Stimulated activated effector memory CD8-positive, alpha-beta T cell treated with anti-CD3 and anti-CD28 coated beads, Interleukin-12 subunit alpha, Interleukin-12 subunit beta, amount 100 ng/mL, for 72 hours (primary cell): ENCODE data around the gene LONP2.
"Not testable (repeated sequence)": the region's sequence is repeated elsewhere in the genome, so short reads cannot be mapped to it uniquely, and the experiment has no call there.

ENCODE experiments used
- ATAC-seq: fragments of 150-1000 bp; cut with Tn5 transposase; 2 replicates; pipeline ENCODE4 v1.10.0; 2021
- DNase-seq, 2 donors: peaks; one replicate each; pipeline ENCODE4 v3.0.0; 2021 to 2022; ENCODE audit warnings: low spot score in 2 of 2
- H3K27ac Mint-ChIP-seq: one replicate; pipeline ENCODE4 v1.8.0; 2022; ENCODE audit warnings: mild to moderate bottlenecking, mixed read lengths
- H3K36me3 Mint-ChIP-seq: one replicate; pipeline ENCODE4 v1.8.0; 2022; ENCODE audit warnings: mild to moderate bottlenecking, mixed read lengths
- H3K4me1 Mint-ChIP-seq: one replicate; pipeline ENCODE4 v1.8.0; 2022; ENCODE audit warnings: mixed read lengths
- H3K4me3 Mint-ChIP-seq: one replicate; pipeline ENCODE4 v1.8.0; 2022; ENCODE audit warnings: mild to moderate bottlenecking, mixed read lengths
- H3K9me3 Mint-ChIP-seq: one replicate; pipeline ENCODE4 v1.8.0; 2022; ENCODE audit warnings: mixed read lengths

Gene LONP2

GRCh38 chr16:48294724-48295123 lies 50.6 kb downstream of the LONP2 start:
- no peak overlapping the region for H3K27ac Mint-ChIP-seq
- ATAC-seq (no peak), DNase-seq (no peak)
- H3K36me3 Mint-ChIP-seq = peaks cover 61% of the 10 kb centered on the region
- no peak overlapping the region for H3K4me3 Mint-ChIP-seq
- no peaks in the 10 kb centered on the region for H3K4me1 Mint-ChIP-seq
- no peaks in the 10 kb centered on the region for H3K9me3 Mint-ChIP-seq

DNA sequence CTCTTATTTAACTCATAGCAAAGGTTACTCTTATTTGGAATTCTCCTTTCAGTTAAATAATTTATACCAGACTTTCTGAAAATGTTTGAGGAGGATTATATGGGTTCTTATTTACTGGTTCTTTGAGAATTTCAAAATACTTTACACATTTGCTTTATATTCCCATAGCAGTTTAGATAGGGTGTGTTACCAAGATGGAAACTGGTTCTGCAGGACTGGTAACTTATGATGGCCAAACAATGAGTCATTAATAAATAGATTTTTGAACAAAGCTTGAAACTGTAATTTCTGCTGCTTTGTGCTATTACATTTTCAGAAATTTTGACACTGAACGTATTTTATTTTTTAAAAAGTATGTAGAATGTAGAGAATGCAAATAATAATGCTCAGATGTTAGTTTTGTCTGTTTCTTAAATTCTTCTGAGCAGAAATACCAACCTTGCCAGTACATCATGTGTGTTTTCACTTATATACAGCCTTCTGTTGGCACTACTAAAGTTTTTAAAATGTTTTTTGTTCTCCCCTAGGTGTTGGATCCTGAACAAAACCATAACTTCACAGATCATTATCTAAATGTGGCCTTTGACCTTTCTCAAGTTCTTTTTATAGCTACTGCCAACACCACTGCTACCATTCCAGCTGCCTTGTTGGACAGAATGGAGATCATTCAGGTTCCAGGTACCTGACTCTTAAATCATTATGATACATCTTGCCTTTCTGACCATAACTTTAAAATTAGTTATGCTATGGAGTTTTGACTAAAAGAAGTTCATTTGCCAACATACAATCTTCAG lies 51.6 kb downstream of the LONP2 start:
- H3K27ac Mint-ChIP-seq = no peak overlapping the region
- H3K4me3 Mint-ChIP-seq = no peak overlapping the region
- H3K9me3 Mint-ChIP-seq = no peaks in the 10 kb centered on the region
- H3K4me1 Mint-ChIP-seq = no peaks in the 10 kb centered on the region
- ATAC-seq (no peak), DNase-seq (no peak)
- peaks cover 62% of the 10 kb centered on the region for H3K36me3 Mint-ChIP-seq

GRCh38 chr16:48299471-48299870 lies 55.4 kb downstream of the LONP2 start:
- H3K27ac Mint-ChIP-seq = no peak overlapping the region
- ATAC-seq (no peak), DNase-seq (no peak)
- H3K4me1 Mint-ChIP-seq = no peaks in the 10 kb centered on the region
- H3K9me3 Mint-ChIP-seq = no peaks in the 10 kb centered on the region
- H3K4me3 Mint-ChIP-seq = no peak overlapping the region
- H3K36me3 Mint-ChIP-seq = peaks cover 83% of the 10 kb centered on the region

GRCh38 chr16:48300391-48300856 lies 56.3 kb downstream of the LONP2 start:
- DNase-seq (no peak), ATAC-seq (no peak)
- H3K4me1 Mint-ChIP-seq = no peaks in the 10 kb centered on the region
- peaks cover 92% of the 10 kb centered on the region for H3K36me3 Mint-ChIP-seq
- H3K27ac Mint-ChIP-seq = peak overlapping the region; percentile 60
- H3K9me3 Mint-ChIP-seq = no peaks in the 10 kb centered on the region
- H3K4me3 Mint-ChIP-seq = no peak overlapping the region

DNA sequence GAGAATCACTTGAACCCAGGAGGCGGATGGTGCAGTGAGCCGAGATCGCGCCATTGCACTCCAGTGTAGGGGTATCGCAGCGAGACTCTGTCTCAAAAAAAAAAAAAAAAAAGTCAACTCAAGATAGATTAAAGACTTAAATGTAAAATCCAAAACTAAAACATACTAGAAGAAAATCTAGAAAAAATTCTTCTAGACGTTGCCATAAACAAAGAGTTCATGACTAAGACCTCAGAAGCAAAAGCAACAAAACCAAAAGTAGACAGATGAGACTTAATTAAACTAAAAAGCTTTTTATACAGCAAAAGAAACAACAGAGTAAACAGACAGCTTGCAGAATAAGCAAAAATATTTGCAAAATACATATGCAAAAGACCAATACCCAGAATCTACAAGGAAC lies 64.4 kb downstream of the LONP2 start:
- Mint-ChIP-seq H3K36me3 (peaks cover 66% of the 10 kb centered on the region), H3K4me3 (no peak overlapping the region), H3K4me1 (peaks cover 5% of the 10 kb centered on the region), H3K27ac (no peak overlapping the region), H3K9me3 (peaks cover 19% of the 10 kb centered on the region)
- DNase-seq (no peak), ATAC-seq (no peak)

GRCh38 chr16:48310908-48311641 lies 67.0 kb downstream of the LONP2 start:
- ATAC-seq = no peak
- peaks cover 19% of the 10 kb centered on the region for H3K9me3 Mint-ChIP-seq

DNA sequence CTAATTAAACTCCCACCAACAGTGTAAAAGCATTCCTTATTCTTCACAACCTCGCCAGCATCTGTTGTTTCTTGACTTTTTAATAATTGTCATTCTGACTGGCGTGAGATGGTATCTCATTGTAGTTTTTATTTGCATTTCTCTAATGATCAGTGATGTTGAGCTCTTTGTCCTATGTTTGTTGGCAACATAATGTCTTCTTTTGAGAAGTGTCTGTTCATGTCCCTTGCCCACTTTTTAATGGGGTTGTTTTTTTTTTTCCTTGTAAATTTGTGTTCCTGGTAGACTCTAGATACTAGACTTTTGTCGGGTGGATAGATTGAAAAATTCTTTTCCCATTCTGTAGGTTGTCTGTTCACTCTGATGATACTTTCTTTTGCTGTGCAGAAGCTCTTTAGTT lies 69.8 kb downstream of the LONP2 start:
- peaks cover 34% of the 10 kb centered on the region for H3K36me3 Mint-ChIP-seq
- not testable (repeated sequence) for DNase-seq, H3K4me3 Mint-ChIP-seq, ATAC-seq, H3K27ac Mint-ChIP-seq
- H3K4me1 Mint-ChIP-seq = peaks cover 30% of the 10 kb centered on the region
- peaks cover 11% of the 10 kb centered on the region for H3K9me3 Mint-ChIP-seq

More at GRCh38 chr16:48310908-48311641, 67.0 kb downstream of the LONP2 start:
- no peak overlapping the region for H3K4me3 Mint-ChIP-seq
- peaks cover 54% of the 10 kb centered on the region for H3K36me3 Mint-ChIP-seq
- no peak overlapping the region for H3K27ac Mint-ChIP-seq
- DNase-seq = no peak
- peaks cover 17% of the 10 kb centered on the region for H3K4me1 Mint-ChIP-seq

- ATAC-seq = no peak
- H3K4me1 Mint-ChIP-seq = peaks cover 32% of the 10 kb centered on the region
- peaks cover 21% of the 10 kb centered on the region for H3K36me3 Mint-ChIP-seq
- H3K9me3 Mint-ChIP-seq = peaks cover 5% of the 10 kb centered on the region
- H3K4me3 Mint-ChIP-seq = no peak overlapping the region
- H3K27ac Mint-ChIP-seq = no peak overlapping the region
- no peak for DNase-seq
These were observed 72.9 kb downstream of the LONP2 start for GRCh38 chr16:48317026-48317425.

DNA sequence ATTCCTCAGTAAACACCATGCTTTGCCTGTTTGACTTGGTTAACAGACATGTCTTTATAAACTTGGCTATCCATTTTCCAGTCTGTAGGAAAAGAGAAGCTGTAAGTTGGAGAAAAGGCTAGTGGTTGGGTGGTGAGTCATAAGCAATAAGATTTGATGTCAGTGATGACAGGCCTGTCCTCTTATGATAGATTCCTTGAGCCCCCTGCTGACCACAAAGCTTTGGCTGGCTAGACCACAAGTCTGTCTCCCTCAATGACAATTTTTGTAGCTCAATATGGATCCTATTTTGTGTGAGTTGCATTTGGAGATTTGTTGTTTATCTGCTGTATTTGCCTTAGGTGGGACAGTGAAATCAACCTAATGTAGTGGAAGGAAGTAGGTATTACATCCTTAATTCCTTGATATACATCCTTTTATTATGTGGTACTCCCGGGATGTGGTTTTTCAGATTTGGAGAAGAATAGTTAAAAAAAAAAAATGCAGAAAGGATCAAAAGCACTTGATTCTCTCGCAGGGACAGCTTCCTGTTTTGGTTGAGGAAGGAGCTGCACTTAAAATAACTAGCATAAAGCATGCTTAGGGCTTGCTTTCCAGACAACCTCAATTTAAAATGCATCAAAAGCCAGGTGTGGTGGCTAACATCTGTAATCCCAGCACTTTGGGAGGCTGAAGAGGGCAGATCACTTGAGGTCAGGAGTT lies 73.7 kb downstream of the LONP2 start:
- DNase-seq (peak in 1 of 2 donors; percentile 54), ATAC-seq (peak; percentile 89)
- peaks cover 24% of the 10 kb centered on the region for H3K36me3 Mint-ChIP-seq
- H3K27ac Mint-ChIP-seq = no peak overlapping the region
- H3K4me3 Mint-ChIP-seq = no peak overlapping the region
- peaks cover 27% of the 10 kb centered on the region for H3K4me1 Mint-ChIP-seq
- no peaks in the 10 kb centered on the region for H3K9me3 Mint-ChIP-seq

DNA sequence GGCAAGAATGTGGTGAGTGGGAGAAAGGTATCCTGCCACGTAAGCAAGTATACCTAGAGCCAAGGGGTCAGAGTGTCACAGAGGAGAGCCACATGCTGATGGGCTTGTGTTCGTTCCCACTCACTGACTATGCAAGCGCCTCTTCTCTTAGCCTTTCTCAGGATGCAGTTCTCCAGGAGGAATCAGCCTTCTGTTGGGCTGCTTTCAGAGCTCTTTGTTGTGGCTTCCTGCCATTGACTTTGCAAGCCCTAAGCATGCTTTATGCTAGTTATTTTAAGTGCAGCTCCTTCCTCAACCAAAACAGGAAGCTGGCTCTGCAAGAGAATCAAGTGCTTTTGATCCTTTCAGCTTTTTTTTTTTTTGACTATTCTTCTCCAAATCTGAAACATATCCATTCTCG lies 74.5 kb downstream of the LONP2 start:
- Mint-ChIP-seq H3K36me3 (peaks cover 30% of the 10 kb centered on the region), H3K4me1 (peaks cover 27% of the 10 kb centered on the region), H3K27ac (no peak overlapping the region), H3K9me3 (no peaks in the 10 kb centered on the region), H3K4me3 (no peak overlapping the region)
- ATAC-seq (peak; percentile 39), DNase-seq (peak in 1 of 2 donors; percentile 54)

DNA sequence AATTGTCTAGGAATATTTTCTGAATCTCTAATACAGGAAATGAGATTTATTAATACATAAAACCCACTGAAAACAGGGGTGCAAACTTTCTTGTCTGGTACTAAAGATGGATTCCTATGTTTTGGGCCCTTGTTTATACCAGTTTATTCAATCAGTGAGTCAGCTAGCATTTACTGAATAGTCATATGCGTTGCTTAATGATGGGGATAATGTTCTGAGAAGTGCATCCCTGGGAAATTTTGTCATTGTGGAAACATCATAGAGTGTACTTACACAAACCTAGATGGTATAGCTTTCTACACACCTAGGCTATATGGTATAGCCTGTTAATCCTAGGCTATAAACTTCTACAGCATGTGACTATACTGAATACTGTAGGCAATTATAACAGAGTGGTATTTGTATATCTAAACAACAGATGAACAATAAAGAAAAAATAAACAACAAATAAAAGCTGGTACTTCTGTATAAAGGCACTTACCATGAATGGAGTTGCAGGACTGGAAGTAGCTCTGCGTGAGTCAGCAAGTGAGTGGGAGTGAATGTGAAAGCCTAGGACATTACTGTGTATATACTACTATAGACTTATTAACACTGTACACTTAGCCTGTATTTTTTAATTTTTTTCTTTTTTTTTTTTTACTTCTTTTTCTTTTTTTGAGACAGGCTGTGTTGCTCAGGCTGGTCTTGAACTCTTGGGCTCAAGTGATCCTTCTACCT lies 77.4 kb downstream of the LONP2 start:
- Mint-ChIP-seq H3K9me3 (no peaks in the 10 kb centered on the region), H3K36me3 (peaks cover 22% of the 10 kb centered on the region), H3K4me3 (no peak overlapping the region), H3K27ac (no peak overlapping the region), H3K4me1 (peaks cover 22% of the 10 kb centered on the region)
- DNase-seq (no peak), ATAC-seq (peak; percentile 73)

DNA sequence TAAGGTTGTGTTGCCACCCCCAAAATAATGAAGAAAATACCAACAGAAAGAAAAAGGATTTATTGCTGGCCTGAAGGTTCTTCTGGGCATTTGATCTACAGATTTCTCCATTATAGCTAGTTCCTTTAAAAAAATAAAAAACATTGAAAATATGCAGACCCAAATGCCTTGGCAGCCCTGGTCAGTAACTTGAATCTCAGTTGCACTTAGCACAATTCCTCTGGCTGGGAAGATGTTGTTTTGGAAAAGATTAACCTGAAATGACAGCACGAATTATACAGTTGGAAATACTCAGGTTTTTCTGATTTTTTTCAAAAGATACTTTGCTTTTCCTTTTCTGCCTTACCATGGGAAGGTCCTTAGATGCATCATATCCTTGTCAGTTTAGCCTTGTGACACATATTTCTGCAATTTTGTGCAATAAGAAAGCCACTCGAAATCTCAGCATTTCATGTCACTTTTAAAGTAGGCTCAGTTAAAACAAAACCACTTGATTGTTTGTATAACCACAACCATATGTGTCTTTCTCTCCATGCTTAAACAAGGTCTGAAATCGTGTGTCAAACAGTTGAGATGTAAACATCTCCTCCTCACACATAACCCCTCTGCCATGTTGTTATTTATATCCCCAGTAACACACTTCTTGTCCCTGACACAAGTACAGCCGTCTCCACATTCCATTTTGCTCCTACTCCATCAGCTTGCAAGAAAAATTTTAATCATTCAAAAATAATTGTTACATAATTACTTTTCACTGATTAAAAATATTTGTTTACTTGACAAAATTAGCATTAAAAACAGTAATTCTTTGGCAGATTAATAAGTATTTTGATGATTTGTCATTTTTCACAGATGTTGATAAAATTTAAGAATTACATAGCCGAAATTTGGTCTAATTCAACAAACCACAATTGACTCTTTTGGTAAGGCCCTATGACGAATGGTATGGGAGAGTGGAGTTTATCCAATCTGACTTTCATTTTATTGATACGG lies 80.0 kb downstream of the LONP2 start:
- H3K27ac Mint-ChIP-seq = no peak overlapping the region
- H3K36me3 Mint-ChIP-seq = peaks cover 22% of the 10 kb centered on the region
- ATAC-seq (no peak), DNase-seq (no peak)
- no peaks in the 10 kb centered on the region for H3K9me3 Mint-ChIP-seq
- peaks cover 7% of the 10 kb centered on the region for H3K4me1 Mint-ChIP-seq
- no peak overlapping the region for H3K4me3 Mint-ChIP-seq

- H3K27ac Mint-ChIP-seq = no peak overlapping the region
- H3K36me3 Mint-ChIP-seq = peaks cover 24% of the 10 kb centered on the region
- peaks cover 6% of the 10 kb centered on the region for H3K4me1 Mint-ChIP-seq
- H3K4me3 Mint-ChIP-seq = no peak overlapping the region
- no peaks in the 10 kb centered on the region for H3K9me3 Mint-ChIP-seq
- DNase-seq (no peak), ATAC-seq (no peak)
These were observed 82.8 kb downstream of the LONP2 start for GRCh38 chr16:48326915-48327314.

GRCh38 chr16:48329138-48329537 lies 85.0 kb downstream of the LONP2 start:
- Mint-ChIP-seq H3K4me3 (no peak overlapping the region), H3K27ac (no peak overlapping the region), H3K36me3 (peaks cover 21% of the 10 kb centered on the region), H3K4me1 (peaks cover 6% of the 10 kb centered on the region), H3K9me3 (no peaks in the 10 kb centered on the region)
- ATAC-seq (no peak), DNase-seq (no peak)
